GM18499 (cell line): ENCODE data around the gene GLYAT.
"Not testable (repeated sequence)": the region's sequence is repeated elsewhere in the genome, so short reads cannot be mapped to it uniquely, and the experiment has no call there.

Experiments
- ATAC-seq: cut with Tn5 transposase; IDR thresholded peaks from one replicate; pipeline ENCODE4 v1.9.1; 2021; ENCODE audit warnings: moderate number of reproducible peaks; ENCODE audit not compliant: insufficient read depth, unreplicated experiment

The GLYAT gene

GRCh38 chr11:58744988-58745704 is 13.4 kb upstream of the GLYAT start:
- ATAC-seq: no peak

DNA sequence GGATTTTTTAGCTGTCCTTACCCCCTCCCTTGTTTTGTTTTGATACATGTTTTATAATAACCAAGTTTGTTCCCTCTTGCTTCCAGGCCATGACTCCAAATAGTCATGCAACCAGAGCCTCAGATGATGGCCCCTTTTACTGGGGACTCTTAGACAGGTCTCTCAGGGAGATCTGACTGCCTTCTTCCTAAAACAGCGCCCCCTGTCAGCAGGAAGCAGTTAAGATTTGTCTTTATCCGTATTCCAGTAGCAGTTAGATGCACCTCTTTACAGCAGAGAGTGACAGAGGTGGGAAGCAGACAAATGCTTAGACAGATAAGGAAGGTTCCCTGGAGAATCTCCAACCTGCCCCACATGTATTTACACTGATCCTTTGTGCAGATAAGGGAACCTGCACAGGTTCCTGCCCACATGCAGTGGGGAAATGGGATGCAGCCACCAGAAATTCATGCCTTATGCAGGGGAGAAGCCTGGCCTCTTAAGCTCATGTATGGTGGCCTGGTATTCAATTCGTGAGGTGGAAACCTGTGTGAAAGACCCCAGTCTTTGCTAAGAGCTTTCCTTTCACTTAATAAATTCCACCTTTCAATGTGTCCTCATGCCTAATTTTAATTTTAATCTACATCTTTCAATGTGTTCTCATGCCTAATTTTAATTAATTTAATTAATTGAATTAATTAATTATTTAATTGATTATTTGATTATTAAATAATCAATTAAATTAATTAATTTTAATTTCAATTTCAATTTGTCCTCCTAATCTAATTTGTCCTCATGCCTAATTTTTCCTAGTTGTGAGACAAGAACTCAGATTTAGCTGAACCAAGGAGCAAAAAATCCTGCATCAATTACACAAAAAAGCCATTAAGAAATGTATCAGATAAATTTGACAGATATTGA is 11.5 kb upstream of the GLYAT start:
- no peak for ATAC-seq

- no peak for ATAC-seq
These were observed 10.4 kb upstream of the GLYAT start for GRCh38 chr11:58742140-58742539.

DNA sequence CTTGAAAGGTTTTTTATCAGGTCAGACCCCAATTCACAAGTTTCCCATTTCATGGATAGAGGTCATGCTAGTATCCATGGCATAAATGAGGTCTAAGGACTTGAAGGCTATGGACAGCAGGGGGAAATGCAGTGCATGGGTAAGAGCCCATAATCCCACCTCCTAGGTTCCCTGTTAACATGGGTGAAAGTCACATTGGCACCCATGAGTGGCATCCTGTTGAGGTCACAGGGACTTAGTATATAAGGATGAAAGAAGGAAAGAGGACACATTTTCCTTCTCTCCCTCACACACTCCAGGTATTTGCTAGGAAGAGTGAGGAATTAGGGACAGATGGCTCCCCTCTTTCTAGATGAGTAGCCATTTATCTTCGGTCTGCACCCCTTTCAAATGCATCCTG is 9.4 kb upstream of the GLYAT start:
- ATAC-seq: no peak

GRCh38 chr11:58740447-58740846 is 8.7 kb upstream of the GLYAT start:
- ATAC-seq: no peak

DNA sequence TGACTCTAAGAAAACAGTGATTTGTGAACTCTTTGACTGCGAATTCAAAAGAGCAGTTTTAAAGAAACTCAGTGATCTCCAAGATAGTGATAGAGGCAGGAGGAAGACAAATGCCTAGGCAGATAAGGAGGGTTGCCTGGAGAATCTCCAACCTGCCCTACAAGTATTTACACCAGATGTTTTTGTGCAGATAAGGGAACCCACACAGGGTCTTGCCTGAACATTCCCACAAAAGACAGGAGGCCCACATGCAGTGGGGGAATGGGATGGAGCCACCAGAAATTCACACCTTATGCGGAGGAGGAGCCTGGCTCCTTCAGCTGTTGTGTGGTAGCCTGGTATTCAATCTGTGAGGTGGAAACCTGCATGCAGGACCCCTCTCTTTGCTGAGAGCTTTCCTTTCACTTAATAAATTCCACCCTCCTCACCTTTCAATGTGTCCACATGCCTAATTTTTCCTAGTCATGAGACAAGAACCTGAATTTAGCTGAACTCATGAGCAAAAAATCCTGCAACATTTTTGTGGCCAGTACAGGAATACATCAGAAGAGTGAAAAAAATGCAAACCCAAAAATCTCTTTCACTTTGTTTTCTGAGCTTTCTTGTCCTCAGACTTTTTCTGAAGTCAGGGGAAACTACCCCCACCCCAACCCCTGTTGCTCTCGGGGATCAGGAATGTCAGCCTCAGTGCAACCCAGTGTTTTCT is 8.1 kb upstream of the GLYAT start:
- ATAC-seq: no peak

- no peak for ATAC-seq
These were observed 3.1 kb upstream of the GLYAT start for GRCh38 chr11:58734681-58735490.

- no peak for ATAC-seq
These were observed 1.1 kb downstream of the GLYAT start for GRCh38 chr11:58730507-58731089.

DNA sequence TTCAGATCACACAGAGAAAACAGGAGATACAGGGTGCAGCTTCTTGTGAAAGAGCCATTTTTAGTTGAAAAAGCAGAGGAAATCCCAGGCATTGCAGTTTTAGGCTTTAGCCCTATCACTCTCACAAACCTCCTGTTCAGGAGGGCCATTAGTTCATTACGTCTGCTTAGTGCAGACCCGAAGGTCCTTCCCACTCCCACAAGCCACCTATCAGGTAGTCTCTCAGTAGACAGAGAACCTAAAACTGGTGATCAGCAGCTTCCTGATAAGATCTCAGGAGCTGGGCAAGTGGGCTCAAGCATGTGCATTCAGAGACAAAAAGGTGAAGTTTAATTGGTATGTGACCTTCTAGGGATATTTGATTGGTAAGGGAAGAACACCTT is 4.3 kb downstream of the GLYAT start:
- ATAC-seq: no peak

DNA sequence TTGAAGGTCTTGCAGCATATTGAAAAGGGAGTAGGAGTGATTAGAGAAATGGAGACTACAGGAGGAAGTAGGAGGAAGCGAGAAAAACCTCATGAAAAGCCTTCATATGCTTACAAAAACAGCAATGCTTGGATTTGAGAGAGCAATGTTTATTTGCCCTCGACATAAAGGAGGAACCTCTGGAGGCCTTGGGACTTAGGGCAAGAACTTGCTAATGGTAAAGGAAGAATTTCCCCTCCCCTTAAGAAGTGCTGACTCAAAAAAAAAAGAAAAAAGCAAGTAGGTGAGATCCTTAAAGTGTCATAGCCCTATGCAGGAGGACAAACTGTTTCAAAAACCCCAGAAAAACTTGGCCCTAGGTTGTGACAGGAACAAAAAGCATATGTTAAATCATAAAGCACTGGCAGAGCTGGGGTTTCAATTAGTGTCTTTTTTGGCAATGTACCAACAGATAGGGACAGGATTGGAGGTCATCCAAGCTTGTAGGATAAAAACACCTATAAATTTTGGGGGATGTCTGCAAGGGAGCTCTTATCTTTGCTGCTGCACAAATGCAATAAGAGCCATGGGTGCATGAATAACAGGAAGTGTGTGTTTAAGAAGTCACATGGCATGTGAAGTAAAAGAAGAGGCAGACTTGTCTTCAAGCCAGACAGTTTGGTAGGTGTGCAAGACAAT is 4.9 kb downstream of the GLYAT start:
- ATAC-seq: no peak

DNA sequence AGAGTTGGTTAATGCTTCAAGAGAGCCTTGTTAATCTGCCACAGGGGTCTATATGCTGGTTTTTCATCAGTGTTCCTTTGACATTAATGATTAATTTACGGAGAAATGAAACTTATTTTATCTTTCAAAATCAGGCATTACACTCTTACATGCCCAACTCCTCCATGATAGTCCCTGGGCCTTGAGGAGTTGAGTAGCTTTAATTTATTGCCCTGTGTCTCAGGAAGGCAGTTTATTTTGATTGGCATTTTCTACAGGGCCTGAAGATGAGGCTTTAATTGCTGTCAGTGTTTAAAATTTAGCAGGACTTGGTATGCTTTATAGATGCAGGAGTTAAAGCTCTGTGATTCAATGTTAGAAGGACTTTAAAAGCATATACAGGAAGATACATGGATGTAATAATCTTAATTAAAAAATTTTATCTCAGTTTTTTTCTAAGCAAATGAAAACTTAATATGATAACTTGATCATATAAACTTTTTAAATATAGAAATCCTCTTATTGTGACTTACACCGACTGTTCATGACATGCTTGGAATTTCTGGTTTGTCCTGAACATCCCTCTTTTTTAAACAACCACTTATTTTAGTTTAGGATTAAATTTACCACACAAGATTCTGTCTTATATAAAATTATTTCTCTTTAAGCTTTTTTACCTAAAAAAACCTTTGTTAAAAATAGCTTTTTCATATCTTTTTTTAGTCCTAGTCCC is 12.2 kb downstream of the GLYAT start:
- ATAC-seq: no peak

DNA sequence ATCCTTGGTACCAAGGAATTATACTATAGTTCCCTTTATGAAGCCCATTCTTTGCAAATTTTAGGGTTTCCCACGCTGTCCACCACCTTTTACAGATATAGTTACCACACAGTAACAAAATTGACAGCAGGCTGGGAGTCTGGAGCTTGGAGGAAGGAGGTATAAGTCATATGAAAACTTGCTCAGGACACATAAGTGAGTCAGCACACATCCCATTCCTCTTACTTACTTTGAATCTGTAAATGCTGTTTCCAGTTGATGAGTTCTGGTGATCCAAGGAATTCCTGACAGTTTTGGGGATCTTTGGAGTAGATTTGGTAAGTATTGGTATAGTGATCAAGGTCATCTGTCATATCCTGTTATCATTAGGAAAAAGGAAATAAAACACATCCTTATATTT is 19.2 kb downstream of the GLYAT start:
- no peak for ATAC-seq

- no peak for ATAC-seq
These were observed 19.9 kb downstream of the GLYAT start for GRCh38 chr11:58711832-58712231.

DNA sequence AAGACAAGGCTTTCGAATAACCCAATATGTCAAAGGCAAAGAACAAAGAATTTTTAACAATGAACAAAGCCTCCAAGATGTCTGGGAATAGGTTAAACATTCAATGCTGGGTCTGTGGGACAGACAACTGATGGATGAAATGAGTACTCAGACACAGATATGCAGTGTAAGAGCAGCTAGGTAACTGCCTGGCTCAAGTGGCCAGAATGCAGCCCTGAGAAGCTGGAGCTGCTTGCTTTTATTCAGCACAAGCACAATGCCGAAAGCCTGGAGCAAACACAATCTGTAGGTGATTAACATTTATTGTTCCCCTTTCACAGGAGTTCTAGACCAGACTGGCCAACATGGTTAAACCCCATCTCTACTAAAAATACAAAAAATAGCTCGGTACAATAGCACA is 24.0 kb downstream of the GLYAT start:
- ATAC-seq: no peak

GRCh38 chr11:58696825-58697224 is 34.9 kb downstream of the GLYAT start:
- not testable (repeated sequence) for ATAC-seq

- no peak for ATAC-seq
These were observed 38.7 kb downstream of the GLYAT start for GRCh38 chr11:58693026-58693425.

GRCh38 chr11:58691675-58692074 is 40.1 kb downstream of the GLYAT start:
- no peak for ATAC-seq

GRCh38 chr11:58688789-58689503 is 42.8 kb downstream of the GLYAT start:
- ATAC-seq: no peak
